ENCODE results near the gene TENM3.

- TF ChIP-seq, protein P1, sequence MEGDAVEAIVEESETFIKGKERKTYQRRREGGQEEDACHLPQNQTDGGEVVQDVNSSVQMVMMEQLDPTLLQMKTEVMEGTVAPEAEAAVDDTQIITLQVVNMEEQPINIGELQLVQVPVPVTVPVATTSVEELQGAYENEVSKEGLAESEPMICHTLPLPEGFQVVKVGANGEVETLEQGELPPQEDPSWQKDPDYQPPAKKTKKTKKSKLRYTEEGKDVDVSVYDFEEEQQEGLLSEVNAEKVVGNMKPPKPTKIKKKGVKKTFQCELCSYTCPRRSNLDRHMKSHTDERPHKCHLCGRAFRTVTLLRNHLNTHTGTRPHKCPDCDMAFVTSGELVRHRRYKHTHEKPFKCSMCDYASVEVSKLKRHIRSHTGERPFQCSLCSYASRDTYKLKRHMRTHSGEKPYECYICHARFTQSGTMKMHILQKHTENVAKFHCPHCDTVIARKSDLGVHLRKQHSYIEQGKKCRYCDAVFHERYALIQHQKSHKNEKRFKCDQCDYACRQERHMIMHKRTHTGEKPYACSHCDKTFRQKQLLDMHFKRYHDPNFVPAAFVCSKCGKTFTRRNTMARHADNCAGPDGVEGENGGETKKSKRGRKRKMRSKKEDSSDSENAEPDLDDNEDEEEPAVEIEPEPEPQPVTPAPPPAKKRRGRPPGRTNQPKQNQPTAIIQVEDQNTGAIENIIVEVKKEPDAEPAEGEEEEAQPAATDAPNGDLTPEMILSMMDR (IDR thresholded peaks at IDR 0.05): no peak
- no peak for TF ChIP-seq POLR2A (IDR thresholded peaks at IDR 0.05)
These were observed 1.8 kb downstream of the TENM3 start for GRCh38 chr4:182245041-182245440.

All from testis (tissue), 2 donors.